NOMO-1 treated with DMSO at 0.1 percent for 48 hours (cell line): ENCODE data around the gene NCBP3.
"Not testable (repeated sequence)": the region's sequence is repeated elsewhere in the genome, so short reads cannot be mapped to it uniquely, and the experiment has no call there.

ENCODE experiments used
- DNase-seq: peaks from one replicate; lab custom pipeline; 2025; ENCODE audit not compliant: unreplicated experiment; lab: John Stamatoyannopoulos, UW

Gene NCBP3

GRCh38 chr17:3848229-3848835 lies 2.3 kb upstream of the NCBP3 start:
- DNase-seq: no peak

- no peak for DNase-seq
These were observed 1.2 kb upstream of the NCBP3 start for GRCh38 chr17:3847165-3847670.

GRCh38 chr17:3846437-3847164 lies 555 bp upstream of the NCBP3 start:
- no peak for DNase-seq

GRCh38 chr17:3845291-3845620 lies 790 bp downstream of the NCBP3 start:
- DNase-seq: peak; percentile 11

- DNase-seq: not testable (repeated sequence)
These were observed 1.5 kb downstream of the NCBP3 start for GRCh38 chr17:3844556-3844955.

GRCh38 chr17:3843935-3844516 lies 2.0 kb downstream of the NCBP3 start:
- peak; percentile 46 for DNase-seq

- no peak for DNase-seq
These were observed 7.8 kb downstream of the NCBP3 start for GRCh38 chr17:3838206-3838605.

GRCh38 chr17:3836551-3836950 lies 9.5 kb downstream of the NCBP3 start:
- DNase-seq: no peak

- DNase-seq: peak; percentile 43
These were observed 10.4 kb downstream of the NCBP3 start for GRCh38 chr17:3835410-3836229.

- DNase-seq: peak; percentile 91
These were observed 11.2 kb downstream of the NCBP3 start for GRCh38 chr17:3834811-3835210.

- DNase-seq: no peak
These were observed 17.2 kb downstream of the NCBP3 start for GRCh38 chr17:3828852-3829232.

GRCh38 chr17:3828151-3828851 lies 17.7 kb downstream of the NCBP3 start:
- DNase-seq: no peak

- peak; percentile 43 for DNase-seq
These were observed 18.8 kb downstream of the NCBP3 start for GRCh38 chr17:3827124-3827773.

GRCh38 chr17:3826191-3826590 lies 19.9 kb downstream of the NCBP3 start:
- DNase-seq: no peak

GRCh38 chr17:3821101-3821500 lies 24.9 kb downstream of the NCBP3 start:
- DNase-seq: no peak

GRCh38 chr17:3818786-3819185 lies 27.3 kb downstream of the NCBP3 start:
- DNase-seq: no peak

- DNase-seq: no peak
These were observed 28.0 kb downstream of the NCBP3 start for GRCh38 chr17:3817851-3818605.

- DNase-seq: no peak
These were observed 30.1 kb downstream of the NCBP3 start for GRCh38 chr17:3815925-3816324.

GRCh38 chr17:3815122-3815521 lies 30.9 kb downstream of the NCBP3 start:
- DNase-seq: no peak

GRCh38 chr17:3814361-3814760 lies 31.7 kb downstream of the NCBP3 start:
- no peak for DNase-seq
